ENCODE data around the gene PEF1.
A peak's percentile ranks its signal among the peaks of the same experiment; 100 is the strongest.

The PEF1 gene

GRCh38 chr1:31669433-31669785, 24.7 kb upstream of the PEF1 start:
- H3K9me3 ChIP-seq (replicated peaks in 1 of 11) = no peaks in the 10 kb centered on the region
- TF ChIP-seq Cebpa-rat (IDR thresholded peaks at IDR 0.05) = no peak
- peaks cover 25 to 62% (median 32%) of the 10 kb centered on the region in 11 experiments for H3K27me3 ChIP-seq
- peaks cover 17 to 67% (median 57%) of the 10 kb centered on the region in 10 experiments for H3K4me1 ChIP-seq
- no peaks in the 10 kb centered on the region for H3K36me3 ChIP-seq
- H3K4me3 ChIP-seq = no peak overlapping the region
- H3K27ac ChIP-seq = no peak overlapping the region
- H3K9ac ChIP-seq = no peak overlapping the region
- H4K20me1 ChIP-seq = no peaks in the 10 kb centered on the region; a peak in 1 of 22 replicates
- peak overlapping the region; percentile 39 to 80 (median 67) for H3K4me2 ChIP-seq

GRCh38 chr1:31668303-31668883, 23.7 kb upstream of the PEF1 start:
- TF ChIP-seq Cebpa-rat (IDR thresholded peaks at IDR 0.05) = no peak
- no peak overlapping the region for H3K4me3 ChIP-seq

GRCh38 chr1:31667065-31667785, 22.5 kb upstream of the PEF1 start:
- Histone ChIP-seq H3K27ac (peak overlapping the region in 1 of 11 experiments; percentile 8; a peak in 1 of 22 replicates), H3K27me3 (peaks cover 25 to 54% (median 32%) of the 10 kb centered on the region in 11 experiments), H3K4me1 (peaks cover 21 to 88% (median 73%) of the 10 kb centered on the region in 10 experiments), H3K4me3 (no peak overlapping the region), H3K36me3 (no peaks in the 10 kb centered on the region), H4K20me1 (no peaks in the 10 kb centered on the region; a peak in 1 of 22 replicates), H3K4me2 (peak overlapping the region in 8 of 11 experiments; percentile 56 to 98 (median 81); a peak in 13 of 22 replicates), H3K9ac (peak overlapping the region in 6 of 11 experiments; percentile 1 to 46 (median 12); a peak in 4 of 22 replicates), H3K9me3 (replicated peaks in 1 of 11) (no peaks in the 10 kb centered on the region)
- TF ChIP-seq Cebpa-rat (IDR thresholded peaks at IDR 0.05) = no peak

More at GRCh38 chr1:31668303-31668883, 23.7 kb upstream of the PEF1 start:
- H3K36me3 ChIP-seq = no peaks in the 10 kb centered on the region
- H3K9ac ChIP-seq = no peak overlapping the region
- no peaks in the 10 kb centered on the region for H3K9me3 ChIP-seq (replicated peaks in 1 of 11)
- H3K27me3 ChIP-seq = peaks cover 25 to 62% (median 32%) of the 10 kb centered on the region in 11 experiments
- H3K4me2 ChIP-seq = peak overlapping the region in 2 of 11 experiments; percentile 5 to 18; a peak in 2 of 22 replicates
- H3K27ac ChIP-seq = no peak overlapping the region
- peaks cover 21 to 77% (median 63%) of the 10 kb centered on the region in 10 experiments for H3K4me1 ChIP-seq
- no peaks in the 10 kb centered on the region; a peak in 1 of 22 replicates for H4K20me1 ChIP-seq

DNA sequence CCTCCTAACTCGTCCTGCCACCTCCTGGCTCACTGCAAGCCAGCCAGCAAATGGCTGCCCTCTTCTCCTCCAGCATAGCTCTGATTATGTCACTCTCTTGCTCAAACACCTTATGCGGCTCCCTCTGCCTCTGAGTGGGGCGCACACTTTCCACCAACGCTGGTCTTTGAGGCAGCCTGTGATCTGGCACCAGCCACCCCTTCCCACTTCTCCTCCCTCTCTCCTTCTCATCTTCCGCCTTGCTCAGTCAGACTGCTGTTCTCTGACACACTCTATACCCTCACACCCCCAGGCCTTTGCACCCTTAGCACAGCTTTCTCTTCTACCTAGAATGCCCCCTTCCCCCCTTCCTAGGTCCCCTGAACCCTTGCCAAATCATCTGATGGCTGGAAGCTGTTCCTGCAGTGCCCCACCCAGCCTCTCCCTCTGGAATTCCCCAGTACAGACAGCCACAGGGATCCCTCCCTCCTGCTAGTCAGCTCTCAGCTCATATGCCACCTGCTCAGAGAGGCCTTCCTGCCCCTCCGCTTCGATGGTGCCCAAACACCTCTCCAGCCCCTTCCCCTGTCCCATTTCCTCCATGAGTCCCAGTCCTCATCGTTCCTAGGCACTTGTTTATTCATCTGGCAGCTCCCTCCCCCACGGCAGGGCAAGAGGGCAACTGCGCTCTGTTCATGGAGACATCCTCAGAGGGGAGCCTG, 21.7 kb upstream of the PEF1 start:
- H3K4me3 ChIP-seq = no peak overlapping the region
- H4K20me1 ChIP-seq = no peaks in the 10 kb centered on the region; a peak in 1 of 22 replicates
- TF ChIP-seq Cebpa-rat (IDR thresholded peaks at IDR 0.05) = no peak
- peaks cover 26 to 94% (median 78%) of the 10 kb centered on the region in 10 experiments for H3K4me1 ChIP-seq
- H3K9ac ChIP-seq = peak overlapping the region in 4 of 11 experiments; percentile 13 to 63 (median 34); a peak in 4 of 22 replicates
- peaks cover 24 to 51% (median 25%) of the 10 kb centered on the region in 11 experiments for H3K27me3 ChIP-seq
- H3K27ac ChIP-seq = peak overlapping the region in 1 of 11 experiments; percentile 10; a peak in 1 of 22 replicates
- H3K36me3 ChIP-seq = no peaks in the 10 kb centered on the region
- no peaks in the 10 kb centered on the region for H3K9me3 ChIP-seq (replicated peaks in 1 of 11)
- peak overlapping the region in 9 of 11 experiments; percentile 44 to 98 (median 76); a peak in 15 of 22 replicates for H3K4me2 ChIP-seq

GRCh38 chr1:31665234-31665878, 20.7 kb upstream of the PEF1 start:
- no peaks in the 10 kb centered on the region for H4K20me1 ChIP-seq
- H3K36me3 ChIP-seq = no peaks in the 10 kb centered on the region
- TF ChIP-seq Cebpa-rat (IDR thresholded peaks at IDR 0.05) = no peak
- H3K9ac ChIP-seq = peak overlapping the region in 5 of 11 experiments; percentile 28 to 63 (median 39); a peak in 9 of 22 replicates
- peak overlapping the region in 3 of 11 experiments; percentile 13 to 26 (median 21); a peak in 3 of 22 replicates for H3K27ac ChIP-seq
- peak overlapping the region in 9 of 11 experiments; percentile 44 to 98 (median 76); a peak in 18 of 22 replicates for H3K4me2 ChIP-seq
- peaks cover 13 to 50% (median 14%) of the 10 kb centered on the region in 11 experiments for H3K27me3 ChIP-seq
- peaks cover 33 to 94% (median 78%) of the 10 kb centered on the region in 10 experiments for H3K4me1 ChIP-seq
- no peak overlapping the region for H3K4me3 ChIP-seq
- H3K9me3 ChIP-seq (replicated peaks in 1 of 11) = no peaks in the 10 kb centered on the region

- peaks cover 5 to 42% (median 6%) of the 10 kb centered on the region in 11 experiments; a peak in 21 of 22 replicates for H3K27me3 ChIP-seq
- H3K36me3 ChIP-seq = no peaks in the 10 kb centered on the region
- peak overlapping the region in 10 of 11 experiments; percentile 12 to 98 (median 74); a peak in 19 of 22 replicates for H3K4me2 ChIP-seq
- H3K4me3 ChIP-seq = no peak overlapping the region
- H3K9me3 ChIP-seq (replicated peaks in 1 of 11) = no peaks in the 10 kb centered on the region
- H3K4me1 ChIP-seq = peaks cover 33 to 94% (median 78%) of the 10 kb centered on the region in 10 experiments
- H3K9ac ChIP-seq = peak overlapping the region in 2 of 11 experiments; percentile 28; a peak in 3 of 22 replicates
- no peaks in the 10 kb centered on the region for H4K20me1 ChIP-seq
- no peak for TF ChIP-seq Cebpa-rat (IDR thresholded peaks at IDR 0.05)
- H3K27ac ChIP-seq = peak overlapping the region in 1 of 11 experiments; percentile 17; a peak in 1 of 22 replicates
Observed at GRCh38 chr1:31664528-31664927, 19.9 kb upstream of the PEF1 start.

DNA sequence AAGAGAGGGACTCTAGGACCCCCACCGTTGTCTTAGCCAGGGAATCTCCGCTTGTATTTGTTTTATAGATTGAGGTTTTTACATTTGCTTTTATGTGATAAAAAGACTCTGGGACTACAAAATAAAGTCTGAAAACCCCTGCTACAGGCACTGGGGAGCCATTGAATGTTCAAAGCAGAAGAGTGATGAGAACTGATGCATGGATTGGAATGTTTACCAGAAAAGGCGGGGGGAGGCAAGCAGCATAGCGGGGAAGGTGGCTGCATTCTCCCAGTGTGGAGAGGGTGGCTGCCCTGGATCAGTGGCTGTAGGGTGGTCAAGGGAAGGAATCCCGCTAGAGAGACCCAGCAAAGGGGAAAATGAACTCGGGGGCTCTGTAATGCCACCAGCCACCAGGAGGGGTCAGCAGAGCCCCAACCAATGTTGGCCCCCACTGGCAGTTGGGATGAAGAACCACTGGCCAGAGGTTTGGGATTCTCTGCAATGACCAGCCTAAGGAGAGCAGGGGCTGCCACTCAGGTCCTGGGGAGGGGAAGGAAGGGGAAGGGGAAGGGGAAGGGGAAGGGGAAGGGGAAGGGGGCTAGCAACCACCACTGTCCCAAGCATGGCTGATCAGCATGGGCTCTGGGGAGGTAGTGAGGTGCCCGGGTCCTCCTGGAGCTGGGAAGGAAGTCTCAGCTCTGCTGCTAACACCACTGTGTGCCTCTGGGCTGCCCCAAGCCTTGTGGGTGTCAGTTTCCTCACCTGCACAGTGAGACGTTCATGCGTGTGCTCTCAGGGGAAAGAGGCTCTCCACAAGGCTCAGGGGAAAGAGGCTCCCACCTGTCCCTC, 19.2 kb upstream of the PEF1 start:
- TF ChIP-seq Cebpa-rat (IDR thresholded peaks at IDR 0.05) = no peak
- Histone ChIP-seq H3K27me3 (peaks cover 0 to 37% (median 0%) of the 10 kb centered on the region in 11 experiments; a peak in 8 of 22 replicates), H3K36me3 (no peaks in the 10 kb centered on the region), H3K4me1 (peaks cover 37 to 96% (median 81%) of the 10 kb centered on the region in 10 experiments), H4K20me1 (no peaks in the 10 kb centered on the region), H3K4me3 (no peak overlapping the region), H3K4me2 (peak overlapping the region in 10 of 11 experiments; percentile 12 to 98 (median 74); a peak in 18 of 22 replicates), H3K9ac (peak overlapping the region in 2 of 11 experiments; percentile 28; a peak in 3 of 22 replicates), H3K27ac (peak overlapping the region in 2 of 11 experiments; percentile 6 to 17; a peak in 1 of 22 replicates), H3K9me3 (replicated peaks in 1 of 11) (no peaks in the 10 kb centered on the region)
